Bone marrow (tissue), 2 donors: Measurements from ENCODE around the gene WNT4.

Source experiments
- DNase-seq, 2 donors: peaks; one replicate each; lab custom pipeline; 2025; lab: John Stamatoyannopoulos, UW

Gene WNT4

DNA sequence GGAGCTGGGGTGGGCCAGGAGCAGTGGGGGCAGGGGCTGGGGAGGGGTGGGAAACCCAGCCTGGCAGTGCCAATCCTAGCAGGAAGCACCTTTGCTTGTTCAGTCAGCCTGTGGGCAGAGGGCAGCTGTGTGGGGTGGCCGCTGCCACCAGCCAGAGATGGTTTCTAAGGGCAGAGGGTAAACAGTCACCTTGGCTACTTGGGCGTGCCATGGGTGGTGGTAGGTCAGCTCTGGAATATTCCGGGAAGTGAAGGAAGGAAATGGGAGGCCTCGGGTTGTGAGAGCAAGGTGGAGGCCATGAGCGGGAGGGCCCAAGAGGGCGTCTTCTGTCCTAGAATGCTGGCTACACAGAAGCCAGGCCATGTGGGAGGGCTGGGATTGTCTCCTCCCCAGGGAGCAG lies 20.7 kb upstream of the WNT4 start:
- DNase-seq = no peak

DNA sequence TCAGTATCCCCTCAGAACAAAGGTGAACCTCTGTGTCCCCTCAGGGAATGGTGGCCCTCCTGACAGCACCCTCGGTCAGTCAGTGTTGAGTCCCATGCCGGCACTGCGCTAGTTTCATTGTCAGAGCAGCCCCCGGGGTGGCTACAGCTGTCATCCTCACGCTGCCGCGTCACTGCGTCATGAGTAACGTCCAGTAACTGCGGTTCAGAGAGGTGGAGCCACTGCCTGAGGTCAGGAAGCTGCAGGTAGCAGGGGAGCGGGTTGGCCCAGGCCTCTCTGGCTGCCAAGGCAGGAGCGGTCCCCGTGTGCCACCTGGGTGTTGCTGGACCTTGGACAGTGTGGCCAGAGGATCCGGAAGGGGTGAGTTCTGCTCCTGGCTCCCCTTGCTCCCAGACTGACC lies 20.2 kb upstream of the WNT4 start:
- DNase-seq = no peak

DNA sequence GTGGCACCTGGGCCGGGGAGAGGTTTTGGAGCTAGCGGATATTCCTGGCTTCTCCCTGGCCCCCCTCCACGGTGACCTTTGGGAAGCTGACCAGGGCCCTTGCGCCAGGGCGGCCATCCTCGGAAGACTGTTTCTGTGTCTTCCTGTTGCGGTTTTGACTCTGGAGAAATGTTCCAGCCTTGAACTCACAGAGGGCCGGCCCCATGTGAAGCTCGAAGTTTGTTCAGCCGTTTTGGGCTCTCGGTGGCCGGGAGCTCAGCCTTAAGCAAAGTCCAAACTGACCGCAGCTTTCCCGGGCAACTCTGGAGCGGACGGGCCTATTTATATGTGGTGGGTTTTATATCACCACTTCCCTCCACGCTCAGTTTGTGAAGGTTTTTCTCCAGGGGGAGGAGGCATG lies 17.0 kb upstream of the WNT4 start:
- DNase-seq = no peak

- no peak for DNase-seq
Measured at GRCh38 chr1:22158654-22159053, 15.8 kb upstream of the WNT4 start.

GRCh38 chr1:22157359-22157966 lies 14.6 kb upstream of the WNT4 start:
- no peak for DNase-seq

DNA sequence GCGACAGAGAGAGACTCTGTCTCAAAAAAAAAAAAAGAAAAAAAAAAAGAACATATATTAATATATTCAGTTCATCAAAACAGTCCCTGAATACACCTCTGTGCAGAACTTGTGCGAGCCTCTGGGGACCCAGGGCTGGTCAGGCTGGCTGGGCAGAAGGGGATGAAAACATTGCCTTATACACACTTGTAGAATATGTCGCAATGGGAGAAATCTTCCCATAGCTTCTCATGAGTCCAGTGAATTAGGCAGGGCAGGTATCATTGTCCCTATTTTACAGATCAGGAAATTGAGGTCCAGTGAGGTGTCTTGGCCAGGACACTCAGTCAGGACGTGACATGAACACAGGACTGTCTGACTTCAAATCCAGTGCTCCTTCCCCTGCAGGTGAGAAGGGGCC lies 12.6 kb upstream of the WNT4 start:
- no peak for DNase-seq

- DNase-seq = no peak
Measured at GRCh38 chr1:22154626-22155025, 11.7 kb upstream of the WNT4 start.

GRCh38 chr1:22153660-22154437 lies 11.0 kb upstream of the WNT4 start:
- DNase-seq = no peak

DNA sequence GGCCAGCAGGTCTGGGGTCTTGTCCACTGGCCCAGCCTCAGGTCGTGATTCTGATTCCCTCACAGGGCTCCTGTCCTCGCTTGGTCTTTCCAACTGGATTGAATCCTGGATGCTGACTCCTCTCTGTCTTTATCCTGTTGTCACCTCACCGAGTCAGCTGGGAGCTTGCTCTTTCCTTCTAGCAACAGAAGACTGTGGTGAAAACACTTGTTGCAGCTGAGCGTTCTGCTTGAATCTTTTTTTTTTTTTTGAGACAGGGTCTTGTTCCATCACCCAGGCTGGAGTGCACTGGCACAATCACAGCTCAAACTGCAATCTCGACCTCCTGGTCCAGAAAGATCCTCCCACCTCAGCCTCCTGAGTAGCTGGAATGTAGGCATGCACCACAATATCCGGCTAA lies 8.0 kb upstream of the WNT4 start:
- DNase-seq = no peak

DNA sequence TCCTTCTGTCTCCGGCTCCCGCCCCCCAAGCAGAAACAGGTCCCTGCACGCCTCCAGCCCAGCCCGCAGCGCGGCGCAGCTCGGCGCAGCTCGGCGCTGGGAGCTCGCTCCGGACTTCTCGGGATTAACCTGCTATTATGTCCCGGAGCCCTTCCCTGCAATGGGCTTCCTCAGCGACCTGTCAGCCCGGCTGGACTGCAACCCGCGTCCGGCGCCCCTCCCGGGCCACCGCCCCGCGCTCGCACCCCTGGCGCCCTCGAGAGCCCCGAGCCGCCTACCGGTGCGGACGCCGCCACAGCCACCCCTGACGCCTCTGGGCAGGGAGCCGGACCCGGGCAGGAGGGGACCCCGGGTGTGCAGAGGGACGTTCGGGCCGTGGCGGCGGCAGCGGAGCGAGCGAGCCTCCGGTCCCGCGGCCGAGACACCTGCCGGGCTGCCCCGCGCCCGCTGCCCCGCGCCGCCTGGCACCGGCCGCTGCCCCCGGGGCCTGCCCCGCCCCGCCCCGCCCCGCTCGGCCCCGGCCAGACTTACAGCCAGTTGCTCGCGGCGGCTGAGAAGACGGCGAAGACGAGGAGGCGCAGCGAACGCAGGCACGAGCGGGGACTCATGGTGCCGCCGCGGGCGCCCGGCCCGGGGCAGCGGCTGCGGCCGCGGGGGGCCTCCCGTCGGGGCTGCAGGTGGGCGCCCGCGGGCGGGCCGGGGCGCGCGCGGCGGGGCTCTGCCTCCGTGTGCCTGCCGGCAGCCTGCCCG lies 407 bp downstream of the WNT4 start:
- DNase-seq = no peak

- DNase-seq = no peak
Measured at GRCh38 chr1:22141554-22142314, 1.2 kb downstream of the WNT4 start.

DNA sequence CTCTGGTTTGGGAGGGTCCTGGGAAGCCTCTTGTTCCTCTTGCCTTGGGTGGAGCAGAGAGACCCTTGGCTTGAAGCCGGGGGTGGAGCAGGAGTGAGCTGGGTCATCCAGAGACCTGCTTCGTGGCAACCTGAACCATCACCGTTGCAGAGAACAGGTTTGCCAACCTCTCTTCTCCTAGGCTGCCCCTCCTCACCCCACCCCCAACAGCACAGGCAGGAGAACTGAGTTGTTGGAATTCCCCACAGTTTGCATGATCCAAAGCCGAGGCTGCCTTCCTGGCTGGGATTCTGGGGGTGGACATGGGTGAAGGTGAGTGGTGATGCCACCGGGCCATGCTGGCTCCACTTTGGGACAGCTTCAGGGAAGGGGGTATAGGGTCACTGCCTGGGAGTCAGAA lies 2.2 kb downstream of the WNT4 start:
- no peak for DNase-seq

- no peak for DNase-seq
Measured at GRCh38 chr1:22139817-22140216, 3.1 kb downstream of the WNT4 start.

GRCh38 chr1:22139066-22139594 lies 3.8 kb downstream of the WNT4 start:
- DNase-seq = no peak

DNA sequence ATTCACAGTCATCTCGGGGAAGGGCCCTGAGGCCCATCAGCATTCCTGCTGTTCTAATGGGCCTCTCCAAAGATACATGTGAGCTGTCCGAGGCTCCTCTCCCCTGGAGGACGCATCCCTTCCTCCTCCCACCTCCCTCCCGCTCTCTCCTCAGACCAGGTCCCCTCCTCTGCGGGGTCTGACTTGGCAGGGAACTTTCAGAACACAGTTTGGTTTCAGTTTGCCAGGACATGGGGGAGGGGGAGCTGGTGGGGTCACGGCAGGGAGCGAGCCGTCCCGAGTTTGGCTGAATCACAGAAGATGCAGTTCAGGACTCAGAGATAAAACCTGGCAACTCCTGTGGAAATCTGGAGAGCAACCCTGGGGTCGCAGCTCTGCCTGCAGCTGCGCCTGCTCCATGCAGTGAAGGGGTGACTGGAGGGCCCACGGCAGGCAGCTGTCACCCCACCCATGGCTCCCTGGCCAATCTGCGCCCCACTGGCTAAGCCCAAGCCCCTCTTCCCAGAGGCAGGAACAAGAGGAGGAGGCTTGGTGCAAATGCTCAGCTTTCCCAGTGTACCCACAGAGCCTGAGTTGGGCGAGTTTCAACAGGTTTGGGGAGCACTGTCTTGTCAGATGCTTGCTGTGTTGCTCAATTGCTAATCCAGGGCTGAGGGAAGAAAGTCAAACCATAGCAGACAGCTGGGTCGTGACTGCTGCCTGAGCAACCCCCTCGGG lies 5.7 kb downstream of the WNT4 start:
- no peak for DNase-seq

DNA sequence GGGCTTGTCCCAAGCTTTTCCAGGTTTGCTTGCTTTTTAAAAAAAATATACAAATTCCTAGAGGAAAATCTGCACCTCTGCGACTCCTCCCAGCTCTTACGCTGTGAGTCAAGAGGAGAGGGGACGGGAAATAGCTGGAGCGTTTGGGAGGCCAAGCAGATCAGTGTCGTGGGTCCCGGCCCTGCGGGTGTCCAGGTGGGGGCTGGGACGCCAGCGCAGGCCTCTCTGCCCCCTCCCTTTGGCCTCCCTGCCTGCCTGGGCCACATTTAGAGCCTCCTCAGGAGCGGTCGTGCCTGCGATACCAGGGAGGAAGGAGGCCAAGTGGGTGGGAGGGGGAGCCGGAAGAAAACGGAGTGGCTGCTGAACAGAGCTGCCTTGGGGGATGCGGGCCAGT lies 9.0 kb downstream of the WNT4 start:
- DNase-seq = no peak

DNA sequence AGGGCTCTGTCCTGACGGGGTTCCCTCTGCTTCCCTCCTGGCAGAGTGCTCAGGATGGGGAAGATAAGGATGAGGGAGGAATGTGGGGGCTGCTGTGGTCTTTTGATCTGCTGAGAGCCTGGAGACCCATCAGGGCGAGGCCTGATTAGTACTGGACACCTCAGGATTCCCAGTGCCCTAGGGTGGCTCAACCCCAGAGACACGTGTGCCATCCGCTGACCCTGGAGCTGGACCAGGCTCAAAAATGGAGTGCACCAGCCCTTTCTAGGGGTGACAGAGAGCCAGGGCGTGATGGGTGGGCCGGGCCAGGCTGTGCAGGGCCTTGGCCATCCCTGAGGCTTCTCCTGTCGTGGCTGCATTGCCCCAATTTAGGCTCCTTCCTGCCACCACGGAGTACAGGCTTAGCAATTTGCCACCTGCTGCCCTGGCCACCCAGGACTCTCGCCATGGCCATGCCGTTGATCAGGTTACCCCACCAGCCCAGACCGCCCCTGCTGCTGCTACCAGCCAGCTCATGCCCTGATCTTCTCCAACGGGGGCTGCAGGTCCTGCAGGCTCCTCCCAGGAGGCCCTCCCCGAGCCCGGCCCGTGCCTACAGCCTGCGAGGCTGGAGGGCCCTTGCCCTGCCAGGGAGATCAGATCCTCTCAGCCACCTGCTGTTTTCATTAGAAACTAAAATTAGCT lies 9.5 kb downstream of the WNT4 start:
- DNase-seq = no peak

- DNase-seq = no peak
Measured at GRCh38 chr1:22132517-22133235, 10.2 kb downstream of the WNT4 start.

DNA sequence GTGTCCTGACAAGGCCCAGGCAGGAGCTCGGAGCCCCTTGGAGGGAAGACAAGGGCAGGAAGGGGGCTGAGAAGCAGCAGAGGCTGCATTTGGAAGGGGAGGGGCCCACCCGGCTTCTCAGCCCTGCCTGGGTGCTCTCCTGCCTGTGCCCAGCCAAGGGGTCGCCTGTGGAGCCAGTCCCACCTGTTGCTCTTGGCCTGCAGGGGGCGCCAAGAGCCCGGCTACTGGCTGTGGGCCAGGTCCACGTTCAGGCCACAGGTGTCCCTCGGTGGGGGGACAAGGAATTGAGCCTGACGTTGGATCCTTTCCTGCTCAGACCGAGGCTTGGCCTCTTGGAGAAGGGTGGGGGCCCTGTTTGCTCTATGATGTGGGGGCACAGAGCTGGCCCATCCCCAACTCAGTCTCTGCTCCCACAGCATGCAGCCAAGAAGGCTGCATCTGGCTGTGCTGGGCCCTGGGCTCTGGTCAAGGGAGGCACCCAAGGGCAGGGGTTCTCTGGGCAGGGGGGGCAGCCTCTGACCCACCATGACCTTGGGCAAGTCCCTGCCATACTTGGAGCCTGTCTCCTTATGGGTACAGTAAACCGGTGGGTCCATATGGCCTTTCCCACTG lies 10.9 kb downstream of the WNT4 start:
- DNase-seq = no peak

GRCh38 chr1:22131062-22131461 lies 11.8 kb downstream of the WNT4 start:
- no peak for DNase-seq
